Brain microvascular endothelial cell (primary cell): ENCODE measurements around the gene RAG2.

Experiments used
- DNase-seq: peaks from one replicate; pipeline ENCODE4 v3.0.0-alpha.2; 2020
- H3K27ac ChIP-seq: fragments of 250-450 bp; sonication (Bioruptor Pico); 2 replicates; pipeline ENCODE4 v1.5.1; 2020; ENCODE audit warnings: mild to moderate bottlenecking, moderate library complexity
- H3K27me3 ChIP-seq: fragments of 250-450 bp; sonication (Bioruptor Pico); replicated peaks from 2 replicates; pipeline ENCODE4 v1.5.1; 2020; ENCODE audit warnings: mild to moderate bottlenecking
- H3K36me3 ChIP-seq: fragments of 250-450 bp; sonication (Bioruptor Pico); replicated peaks from 2 replicates; pipeline ENCODE4 v1.5.1; 2020; ENCODE audit warnings: mild to moderate bottlenecking
- H3K4me3 ChIP-seq: 2 replicates; pipeline ENCODE4 v1.5.1; 2011; ENCODE audit warnings: low read depth, mild to moderate bottlenecking, control low read depth, low read length, moderate library complexity
- in situ Hi-C: cut with HindIII; loops from 2 replicates; pipeline ENCODE4 v1.10.0; 2017; ENCODE audit warnings: low sequenced_read_pairs, low pct_ligation_motif_present
- TF ChIP-seq, protein P1 (sequence below): IDR thresholded peaks from 2 replicates; pipeline ENCODE4 v1.5.1; 2011; ENCODE audit warnings: low read depth, mild to moderate bottlenecking, moderate library complexity, low read length, control low read depth, inconsistent platforms; ENCODE audit errors: missing control alignments

Gene RAG2

DNA sequence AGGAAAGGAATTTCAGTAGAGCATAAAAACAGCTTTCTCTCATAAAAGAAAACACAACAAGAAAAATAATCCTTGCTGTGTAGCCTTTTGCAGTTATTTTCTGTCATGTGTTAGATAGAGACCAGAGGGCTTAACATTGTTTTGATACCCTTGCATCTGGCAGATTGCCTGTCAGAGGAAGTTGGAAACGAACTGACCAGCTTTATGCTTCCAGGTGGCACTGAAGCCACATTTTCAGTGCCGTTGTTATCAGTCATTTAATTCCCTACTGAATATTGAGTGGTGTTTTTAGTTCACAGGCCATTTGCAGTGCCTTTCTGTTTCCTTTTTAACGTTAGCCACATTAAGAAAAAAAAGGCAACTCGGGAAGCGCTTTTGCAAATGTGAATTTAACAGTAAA is 21.5 kb upstream of the RAG2 start:
- no peak for DNase-seq
- no peaks in the 10 kb centered on the region for H3K27me3 ChIP-seq
- H3K27ac ChIP-seq, result no peak overlapping the region
- no peaks in the 10 kb centered on the region for H3K36me3 ChIP-seq
- in situ Hi-C loops, result no loop called here
- no peak overlapping the region for H3K4me3 ChIP-seq
- TF ChIP-seq, protein P1, sequence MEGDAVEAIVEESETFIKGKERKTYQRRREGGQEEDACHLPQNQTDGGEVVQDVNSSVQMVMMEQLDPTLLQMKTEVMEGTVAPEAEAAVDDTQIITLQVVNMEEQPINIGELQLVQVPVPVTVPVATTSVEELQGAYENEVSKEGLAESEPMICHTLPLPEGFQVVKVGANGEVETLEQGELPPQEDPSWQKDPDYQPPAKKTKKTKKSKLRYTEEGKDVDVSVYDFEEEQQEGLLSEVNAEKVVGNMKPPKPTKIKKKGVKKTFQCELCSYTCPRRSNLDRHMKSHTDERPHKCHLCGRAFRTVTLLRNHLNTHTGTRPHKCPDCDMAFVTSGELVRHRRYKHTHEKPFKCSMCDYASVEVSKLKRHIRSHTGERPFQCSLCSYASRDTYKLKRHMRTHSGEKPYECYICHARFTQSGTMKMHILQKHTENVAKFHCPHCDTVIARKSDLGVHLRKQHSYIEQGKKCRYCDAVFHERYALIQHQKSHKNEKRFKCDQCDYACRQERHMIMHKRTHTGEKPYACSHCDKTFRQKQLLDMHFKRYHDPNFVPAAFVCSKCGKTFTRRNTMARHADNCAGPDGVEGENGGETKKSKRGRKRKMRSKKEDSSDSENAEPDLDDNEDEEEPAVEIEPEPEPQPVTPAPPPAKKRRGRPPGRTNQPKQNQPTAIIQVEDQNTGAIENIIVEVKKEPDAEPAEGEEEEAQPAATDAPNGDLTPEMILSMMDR, result no peak

DNA sequence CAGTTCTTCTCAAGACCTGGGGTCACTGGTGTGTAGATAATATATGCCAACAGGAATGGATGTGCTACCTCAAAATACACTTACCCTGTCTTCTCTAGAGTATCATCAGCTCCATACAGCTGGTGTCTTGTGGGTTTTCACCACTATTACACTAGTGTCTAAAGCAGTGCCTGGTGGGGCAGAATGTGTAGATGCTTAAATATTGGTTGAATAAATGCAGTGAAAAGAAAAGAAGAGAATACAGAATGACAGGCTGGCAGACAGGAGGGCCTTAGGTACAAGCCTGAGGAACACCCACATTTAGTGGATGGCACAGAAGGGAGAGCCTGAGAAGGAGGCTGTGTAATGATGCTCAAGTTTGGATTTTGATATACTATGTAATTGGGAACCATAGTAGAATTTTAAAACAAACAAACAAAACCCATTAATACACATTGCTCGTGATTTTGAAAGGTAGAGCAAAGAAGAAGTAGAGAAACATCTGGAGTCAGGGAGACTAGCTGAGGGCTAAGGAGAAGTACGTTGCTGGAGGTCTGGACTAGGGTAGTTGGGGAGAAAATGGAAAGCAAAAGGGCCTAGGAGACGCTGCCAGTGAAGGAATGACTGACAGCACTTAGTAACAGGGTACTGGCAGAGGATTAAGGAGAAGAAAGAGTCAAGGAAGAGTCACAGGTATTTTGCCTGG is 20.5 kb upstream of the RAG2 start:
- TF ChIP-seq, protein P1, result no peak
- H3K27me3 ChIP-seq, result no peaks in the 10 kb centered on the region
- no peak for DNase-seq
- no peak overlapping the region for H3K4me3 ChIP-seq
- in situ Hi-C loops, result no loop called here
- no peak overlapping the region for H3K27ac ChIP-seq
- no peaks in the 10 kb centered on the region for H3K36me3 ChIP-seq

DNA sequence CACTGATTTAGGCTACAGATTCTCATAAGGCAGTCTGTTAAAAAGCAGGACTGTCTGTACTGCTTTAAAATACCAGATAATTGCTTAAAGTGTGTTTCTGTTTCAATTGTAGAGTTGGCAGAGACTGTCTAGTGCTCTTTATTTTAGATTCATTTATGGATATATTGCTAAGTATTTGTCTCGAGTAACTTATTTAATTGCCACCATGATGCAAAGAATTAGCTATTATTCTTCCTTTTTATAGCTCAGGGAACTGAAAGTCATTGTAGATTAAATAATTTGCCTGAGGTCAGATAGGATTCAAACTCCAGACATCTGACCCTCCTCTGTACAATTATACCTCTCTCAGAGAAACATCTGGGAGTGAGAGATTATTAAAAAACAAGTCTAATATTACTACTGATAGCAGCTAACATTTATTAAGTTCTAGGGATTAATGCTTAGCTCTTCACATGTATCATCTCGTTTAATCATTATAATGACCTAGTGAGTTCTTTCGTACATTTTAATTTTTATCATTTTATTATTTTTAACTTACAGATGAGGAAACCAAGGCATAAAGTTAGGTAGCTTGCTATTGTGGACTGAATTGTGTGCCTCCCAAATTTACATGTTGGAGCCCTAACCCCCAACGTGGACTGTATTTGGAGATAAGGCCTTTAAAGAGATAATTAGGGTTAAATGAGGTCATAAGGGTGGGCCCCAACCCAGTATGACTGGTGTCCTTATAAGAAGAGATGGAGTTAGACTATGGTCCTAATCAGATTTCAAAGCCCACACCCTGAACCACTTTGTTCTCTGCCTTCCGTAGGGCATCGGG is 19.7 kb upstream of the RAG2 start:
- TF ChIP-seq, protein P1, result no peak

DNA sequence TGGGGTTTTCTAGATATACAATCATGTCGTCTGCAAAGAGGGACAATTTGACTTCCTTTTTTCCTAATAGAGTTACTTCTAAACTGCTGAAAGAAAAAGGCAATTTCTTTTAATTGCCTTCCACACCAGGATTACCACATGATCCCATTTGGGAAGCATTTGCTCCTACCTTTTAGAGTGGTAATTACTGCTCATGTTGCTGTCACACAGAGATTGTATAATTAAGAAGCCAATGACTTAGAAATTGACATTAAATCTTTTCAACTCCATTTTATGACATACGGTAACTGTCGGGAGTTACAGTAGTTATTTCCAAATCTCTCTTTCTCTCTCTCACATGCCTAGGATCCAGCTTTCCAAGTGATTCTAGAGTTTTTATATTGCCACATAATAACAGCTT is 17.8 kb upstream of the RAG2 start:
- Histone ChIP-seq H3K27ac (no peak overlapping the region), H3K36me3 (no peaks in the 10 kb centered on the region), H3K27me3 (no peaks in the 10 kb centered on the region), H3K4me3 (no peak overlapping the region)
- no peak for DNase-seq
- in situ Hi-C loops, result no loop called here
- TF ChIP-seq, protein P1, result no peak

More for the DNA sequence above, 19.7 kb upstream of the RAG2 start:
- DNase-seq, result no peak
- H3K27me3 ChIP-seq, result no peaks in the 10 kb centered on the region
- in situ Hi-C loops, result no loop called here
- H3K4me3 ChIP-seq, result no peak overlapping the region
- no peak overlapping the region for H3K27ac ChIP-seq
- no peaks in the 10 kb centered on the region for H3K36me3 ChIP-seq

DNA sequence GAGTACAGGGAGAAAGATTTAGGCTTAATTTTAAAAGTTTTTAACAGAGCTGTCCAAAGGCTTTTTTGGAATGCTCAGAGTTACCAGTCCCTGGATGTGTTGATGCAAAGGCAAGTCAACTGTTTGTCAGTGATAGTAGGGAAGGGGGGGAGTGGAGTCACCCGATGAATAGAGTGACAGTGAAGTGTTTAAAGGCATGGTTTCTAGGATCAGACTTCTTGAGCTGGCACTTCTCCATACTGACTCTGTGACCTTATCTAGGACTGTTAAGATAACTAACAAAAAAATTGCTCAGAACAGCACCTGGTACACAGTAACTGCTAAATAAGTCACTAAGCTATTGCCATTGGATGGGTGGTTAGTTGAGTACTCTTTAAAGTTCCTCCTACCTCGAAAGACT is 11.3 kb upstream of the RAG2 start:
- Histone ChIP-seq H3K27me3 (no peaks in the 10 kb centered on the region), H3K36me3 (no peaks in the 10 kb centered on the region), H3K4me3 (no peak overlapping the region), H3K27ac (no peak overlapping the region)
- no peak for DNase-seq
- in situ Hi-C loops, result no loop called here
- TF ChIP-seq, protein P1, result no peak
